GM21447 (cell line): ENCODE measurements around the gene RAPGEF1.

ENCODE experiments used
- ATAC-seq: cut with Tn5 transposase; IDR thresholded peaks from one replicate; pipeline ENCODE4 v1.9.1; 2021; ENCODE audit not compliant: unreplicated experiment

Gene RAPGEF1

GRCh38 chr9:131628459-131629225 is 111.2 kb downstream of the RAPGEF1 start:
- no peak for ATAC-seq

- ATAC-seq: peak; percentile 50
Measured at GRCh38 chr9:131627648-131628458, 112.0 kb downstream of the RAPGEF1 start.

- ATAC-seq: no peak
Measured at GRCh38 chr9:131627326-131627647, 112.6 kb downstream of the RAPGEF1 start.

DNA sequence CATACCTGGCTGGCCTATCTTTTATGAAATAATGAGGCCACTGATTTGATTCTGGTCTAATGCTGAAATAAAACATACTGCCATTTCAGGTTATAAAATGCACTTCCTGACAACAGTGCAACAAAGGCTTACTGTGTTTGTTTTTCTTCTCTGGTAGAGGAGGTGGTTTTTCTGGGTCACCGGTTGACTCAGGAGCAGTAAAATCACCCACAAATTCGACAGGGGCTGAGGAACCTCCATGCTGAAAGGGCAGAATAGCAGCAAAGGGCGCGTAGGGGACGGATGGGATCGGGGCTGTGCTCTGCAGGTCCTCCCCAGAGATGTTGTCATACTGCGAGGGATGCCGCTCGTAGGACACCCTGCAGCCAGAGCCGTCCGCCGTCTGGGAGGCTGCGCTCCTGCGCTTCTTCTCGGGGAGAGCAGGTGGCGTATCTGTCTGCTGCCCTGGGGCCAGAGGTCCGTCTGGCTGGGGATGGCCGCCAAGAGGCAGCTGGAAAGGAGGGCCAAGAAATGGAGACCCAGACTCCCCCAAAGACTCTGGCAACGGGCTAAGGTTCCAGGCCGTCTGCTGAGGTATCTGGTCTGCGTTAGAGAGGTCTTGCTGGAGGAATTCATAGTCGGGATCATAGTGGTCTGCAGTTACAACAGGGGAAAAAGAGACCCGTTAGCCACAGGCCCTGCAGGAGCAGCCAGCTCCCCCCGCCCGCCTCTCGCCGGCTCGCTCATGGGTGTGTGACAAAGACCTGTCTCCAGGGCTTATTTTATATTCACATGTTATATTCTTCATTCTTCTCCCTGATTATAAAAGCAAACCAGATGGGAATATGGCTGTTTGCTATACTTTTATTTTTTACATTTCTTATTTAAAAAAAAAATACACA is 113.8 kb downstream of the RAPGEF1 start:
- ATAC-seq: no peak

GRCh38 chr9:131625508-131625787 is 114.4 kb downstream of the RAPGEF1 start:
- no peak for ATAC-seq

GRCh38 chr9:131624636-131625507 is 115.0 kb downstream of the RAPGEF1 start:
- ATAC-seq: no peak

DNA sequence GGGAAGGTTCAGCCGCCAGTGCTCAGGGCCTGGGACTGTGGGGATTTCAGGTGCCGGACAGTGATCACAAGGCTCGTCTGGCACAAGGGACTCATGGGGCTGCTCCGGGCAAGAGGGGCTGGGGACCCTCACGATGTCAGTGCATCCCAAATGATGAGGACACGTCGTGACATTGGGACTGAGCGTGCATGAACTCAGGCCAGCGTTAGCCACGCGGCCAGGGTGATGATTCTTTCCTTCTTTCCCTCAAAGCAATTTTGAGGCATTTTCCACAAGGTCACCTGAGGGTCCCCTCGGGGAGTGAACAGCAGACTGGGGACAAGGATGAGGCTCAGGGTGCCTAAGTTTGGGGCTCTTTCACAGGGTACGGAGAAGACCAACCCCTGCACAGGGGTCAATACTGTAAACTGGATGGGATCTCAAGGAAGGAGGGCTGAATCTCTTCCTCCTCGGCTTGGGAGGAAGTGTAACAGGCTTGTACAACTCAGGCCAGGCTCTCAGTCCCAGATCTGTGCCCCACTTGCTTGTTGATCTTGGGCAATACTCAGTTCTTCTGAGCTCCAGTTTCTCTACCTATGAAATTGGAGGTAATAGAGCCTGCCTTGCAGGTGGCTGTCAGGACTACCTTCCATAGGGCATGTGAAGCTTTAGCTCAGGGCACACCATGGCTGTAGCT is 116.1 kb downstream of the RAPGEF1 start:
- no peak for ATAC-seq

GRCh38 chr9:131622523-131622922 is 117.4 kb downstream of the RAPGEF1 start:
- no peak for ATAC-seq

DNA sequence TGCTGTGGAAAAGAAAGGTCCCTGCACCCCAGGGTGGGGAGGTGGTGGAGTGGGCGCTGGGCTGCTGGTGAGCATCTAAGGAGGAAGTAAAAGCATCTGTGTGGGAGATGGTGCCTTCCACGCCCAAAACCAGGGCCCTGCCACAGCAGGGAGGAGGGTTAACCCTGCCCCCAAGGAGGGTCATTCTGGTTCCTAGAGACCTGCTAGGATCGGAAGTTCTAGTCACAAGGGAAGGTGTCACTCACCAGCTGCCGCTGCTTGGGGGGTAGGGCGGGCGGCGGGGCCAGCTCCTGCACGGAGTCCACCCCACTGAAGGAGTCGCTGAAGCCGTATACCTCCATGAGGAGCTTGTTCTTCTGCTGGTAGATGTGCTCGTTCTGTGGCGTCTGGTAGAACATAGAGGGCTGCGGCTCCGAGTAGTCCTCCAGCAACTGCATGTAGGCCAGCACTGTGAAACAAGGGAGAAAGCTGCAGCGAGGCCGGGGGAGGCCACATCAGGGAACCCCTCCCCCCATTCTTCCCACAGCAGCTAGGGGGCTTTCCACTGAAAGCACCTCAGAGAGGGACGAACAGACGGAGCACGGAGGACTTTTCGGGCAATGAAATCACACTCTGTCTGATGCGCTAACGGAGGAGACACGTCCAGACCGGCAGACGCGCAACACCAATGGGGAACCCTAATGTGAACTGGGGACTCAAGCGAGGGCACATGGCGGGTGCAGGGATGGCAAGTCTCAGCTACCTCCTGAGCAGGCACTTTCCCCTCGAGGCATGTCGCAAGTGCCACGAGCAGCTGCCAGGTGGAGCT is 118.1 kb downstream of the RAPGEF1 start:
- peak; percentile 57 for ATAC-seq

DNA sequence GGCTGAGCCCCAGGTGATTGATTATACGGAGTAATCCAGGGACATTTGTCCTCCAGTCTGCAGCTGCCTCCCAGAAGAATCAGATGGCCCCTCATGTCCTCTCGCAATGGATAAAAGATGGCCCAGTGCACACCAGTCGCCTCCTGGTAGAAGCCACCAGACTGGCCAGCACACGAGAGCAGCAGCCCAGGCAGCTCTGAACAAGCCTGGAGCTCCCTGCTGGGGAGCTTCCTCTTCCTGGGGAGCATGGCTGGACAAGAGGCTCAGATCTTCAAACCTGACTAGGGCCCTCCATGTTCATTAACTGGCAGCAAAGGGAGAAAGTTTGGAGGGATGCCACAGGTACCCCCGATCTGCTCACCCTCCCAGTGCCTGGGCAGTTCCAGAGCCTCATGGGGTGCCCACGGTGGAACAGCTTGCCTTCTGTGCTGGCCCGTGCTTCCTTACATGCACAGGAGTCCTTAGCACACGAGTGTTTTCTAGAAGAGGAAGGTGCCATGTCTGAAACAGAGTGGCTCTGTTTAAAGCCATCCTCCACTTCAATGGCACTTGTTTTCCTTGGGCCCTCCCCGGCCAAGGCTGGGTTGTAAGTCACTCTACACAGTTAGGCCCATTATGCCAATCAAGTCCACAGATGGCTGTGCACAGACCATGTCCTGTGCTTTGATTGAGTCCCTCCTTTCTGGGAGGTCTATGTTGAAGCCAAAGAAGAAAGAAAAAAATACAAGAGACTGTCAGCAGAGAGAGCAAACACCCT is 118.9 kb downstream of the RAPGEF1 start:
- no peak for ATAC-seq

- no peak for ATAC-seq
Measured at GRCh38 chr9:131619680-131620079, 120.2 kb downstream of the RAPGEF1 start.

GRCh38 chr9:131618785-131619184 is 121.1 kb downstream of the RAPGEF1 start:
- ATAC-seq: no peak

DNA sequence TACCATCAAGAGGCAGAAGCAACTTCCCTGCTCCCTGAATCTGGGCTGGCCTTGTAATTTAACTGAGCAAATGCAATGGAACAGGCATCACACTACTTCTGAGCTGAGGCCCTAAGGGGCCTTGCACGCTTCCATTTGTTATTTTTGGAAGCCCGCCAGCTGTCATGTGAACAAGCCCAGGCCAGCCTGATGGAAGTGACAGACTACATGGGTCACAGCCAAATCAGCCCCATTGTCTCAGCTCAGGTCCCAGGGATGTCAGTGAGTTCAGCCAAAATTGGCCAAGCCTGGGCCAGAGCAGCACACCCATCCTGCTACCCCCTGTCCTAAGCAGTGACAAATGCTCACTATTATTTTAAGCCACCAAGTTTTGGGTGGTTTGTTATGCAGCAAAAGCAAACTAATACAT is 121.8 kb downstream of the RAPGEF1 start:
- ATAC-seq: no peak

DNA sequence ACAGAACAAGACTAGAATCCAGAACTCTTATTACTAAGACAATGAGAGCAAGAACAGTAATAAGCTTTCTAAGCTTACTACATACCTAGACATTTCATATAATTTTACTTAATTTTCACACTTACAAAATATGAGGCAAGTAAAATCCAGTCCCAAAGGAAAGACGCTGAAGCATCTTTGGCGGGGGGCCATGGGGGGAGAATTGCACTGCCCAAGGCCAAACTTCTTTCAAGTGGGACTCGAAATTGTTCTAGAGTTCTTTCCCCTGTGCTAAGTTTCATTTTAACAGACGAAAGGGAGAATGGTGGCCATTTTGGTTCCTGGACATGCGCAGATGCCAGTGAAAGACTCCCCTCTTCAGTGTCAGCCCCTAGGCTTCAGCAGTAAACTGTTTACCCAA is 122.3 kb downstream of the RAPGEF1 start:
- no peak for ATAC-seq

GRCh38 chr9:131616983-131617604 is 122.8 kb downstream of the RAPGEF1 start:
- ATAC-seq: no peak

DNA sequence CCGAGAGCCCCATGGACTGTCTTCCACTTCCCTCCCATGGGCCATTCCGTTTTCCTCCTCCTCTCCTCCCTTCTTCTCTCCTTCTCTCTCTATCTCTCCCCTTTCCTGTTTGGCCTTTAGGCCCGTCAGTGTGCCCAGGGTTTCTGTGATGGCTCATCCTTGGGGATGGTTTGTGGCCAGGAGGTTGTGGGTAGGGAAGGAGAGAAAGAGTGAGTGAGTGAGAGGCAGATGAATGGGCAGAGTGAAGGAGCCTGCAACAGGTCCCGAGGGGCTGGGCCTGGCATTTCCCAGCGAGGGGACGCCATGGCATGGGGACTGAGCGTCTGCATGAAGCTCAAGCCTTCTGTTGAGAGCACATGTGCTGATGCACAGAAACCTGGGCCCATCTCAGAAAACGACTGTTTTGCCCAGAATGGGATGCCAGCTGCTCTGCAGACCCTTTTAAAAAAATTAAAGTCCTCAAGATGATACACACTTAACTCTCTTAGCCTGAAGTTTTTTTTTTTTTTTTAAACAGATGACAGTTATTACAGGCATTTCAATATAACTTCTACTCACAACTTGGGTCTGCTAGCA is 125.4 kb downstream of the RAPGEF1 start:
- ATAC-seq: no peak

DNA sequence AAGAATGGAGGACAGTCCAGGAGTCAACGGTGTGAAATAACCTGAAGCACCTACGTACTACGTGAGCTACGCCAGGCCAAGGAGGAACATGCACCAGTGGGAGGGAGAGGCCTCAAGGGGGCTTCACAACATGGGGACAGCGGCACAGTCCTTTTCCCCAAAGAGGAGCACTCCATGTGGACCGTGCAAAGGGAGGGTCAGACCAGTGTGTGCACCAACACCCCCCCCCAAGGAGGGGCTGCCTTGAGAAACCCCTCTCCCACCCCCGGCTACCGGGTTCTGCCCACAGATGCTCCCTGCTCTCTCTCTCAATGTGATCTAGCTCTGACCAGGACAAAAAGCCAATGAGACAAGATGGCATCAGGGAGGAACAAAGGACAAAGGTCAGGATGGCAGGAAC is 126.0 kb downstream of the RAPGEF1 start:
- no peak for ATAC-seq

- no peak for ATAC-seq
Measured at GRCh38 chr9:131612851-131613250, 127.0 kb downstream of the RAPGEF1 start.
